HEK293T (cell line): Measurements from ENCODE around the gene RASA2.

ENCODE experiments used
- PKNOX1 ChIP-seq: fragments of 450-650 bp; IDR thresholded peaks from 2 replicates; pipeline ENCODE4 v1.6.1; 2016
- SUZ12 ChIP-seq: fragments of 450-650 bp; IDR thresholded peaks from 2 replicates; pipeline ENCODE4 v1.6.1; 2016; ENCODE audit warnings: mild to moderate bottlenecking

- TF ChIP-seq SUZ12 (no peak), PKNOX1 (no peak)
These were observed 959 bp upstream of the RASA2 start for GRCh38 chr3:141485641-141486495.
